ENCODE data around the gene CD302. TPM values are rescaled to one million over a fixed set of nuclear protein-coding genes. Genes with fewer than 3 reads are reported as not detected.

CD302 gene
- total and polyA plus RNA-seq, 10 of the 15 experiments (the other 5 are each of a cell fraction or from before 2014, with no cell fraction given), result 0.48 to 4.0 (median 2.1) TPM

DNA sequence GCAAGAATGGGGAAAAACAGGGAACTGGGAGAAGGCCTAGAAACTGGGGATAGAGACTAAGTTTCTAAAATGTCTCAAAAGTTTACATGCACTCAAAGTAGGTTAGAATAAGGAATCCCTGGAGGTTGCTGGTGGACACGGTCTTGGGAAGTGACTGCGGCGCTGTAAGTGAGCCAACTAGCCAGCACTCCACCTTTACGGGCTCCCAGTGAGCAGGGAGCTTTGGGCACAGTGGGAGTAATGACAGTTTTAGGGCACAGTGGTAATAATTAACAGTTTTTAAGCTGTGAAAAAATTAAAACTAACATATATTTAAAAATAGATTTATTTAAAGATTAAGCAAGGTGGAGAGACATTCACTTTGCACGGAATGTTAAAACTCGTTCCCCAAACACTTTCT lies 20.9 kb upstream of the CD302 start:
- in situ Hi-C loops (cut with MboI), result no loop called here
- 97% methylated on average over 6 of the region's 6 CpGs for WGBS (ENCODE audit: insufficient coverage, insufficient replicate concordance, low lambda C conversion rate, missing lambda C conversion rate)
- intact Hi-C loops (cut with micrococcal nuclease; ENCODE audit: unreplicated experiment), result no loop called here
- TF ChIP-seq NFYA (IDR thresholded peaks at IDR 0.05; ENCODE audit: borderline replicate concordance, low read depth, low read length), result no peak
- TF ChIP-seq ZNF24 (IDR thresholded peaks at IDR 0.05), result no peak
- TF ChIP-seq, protein P1, sequence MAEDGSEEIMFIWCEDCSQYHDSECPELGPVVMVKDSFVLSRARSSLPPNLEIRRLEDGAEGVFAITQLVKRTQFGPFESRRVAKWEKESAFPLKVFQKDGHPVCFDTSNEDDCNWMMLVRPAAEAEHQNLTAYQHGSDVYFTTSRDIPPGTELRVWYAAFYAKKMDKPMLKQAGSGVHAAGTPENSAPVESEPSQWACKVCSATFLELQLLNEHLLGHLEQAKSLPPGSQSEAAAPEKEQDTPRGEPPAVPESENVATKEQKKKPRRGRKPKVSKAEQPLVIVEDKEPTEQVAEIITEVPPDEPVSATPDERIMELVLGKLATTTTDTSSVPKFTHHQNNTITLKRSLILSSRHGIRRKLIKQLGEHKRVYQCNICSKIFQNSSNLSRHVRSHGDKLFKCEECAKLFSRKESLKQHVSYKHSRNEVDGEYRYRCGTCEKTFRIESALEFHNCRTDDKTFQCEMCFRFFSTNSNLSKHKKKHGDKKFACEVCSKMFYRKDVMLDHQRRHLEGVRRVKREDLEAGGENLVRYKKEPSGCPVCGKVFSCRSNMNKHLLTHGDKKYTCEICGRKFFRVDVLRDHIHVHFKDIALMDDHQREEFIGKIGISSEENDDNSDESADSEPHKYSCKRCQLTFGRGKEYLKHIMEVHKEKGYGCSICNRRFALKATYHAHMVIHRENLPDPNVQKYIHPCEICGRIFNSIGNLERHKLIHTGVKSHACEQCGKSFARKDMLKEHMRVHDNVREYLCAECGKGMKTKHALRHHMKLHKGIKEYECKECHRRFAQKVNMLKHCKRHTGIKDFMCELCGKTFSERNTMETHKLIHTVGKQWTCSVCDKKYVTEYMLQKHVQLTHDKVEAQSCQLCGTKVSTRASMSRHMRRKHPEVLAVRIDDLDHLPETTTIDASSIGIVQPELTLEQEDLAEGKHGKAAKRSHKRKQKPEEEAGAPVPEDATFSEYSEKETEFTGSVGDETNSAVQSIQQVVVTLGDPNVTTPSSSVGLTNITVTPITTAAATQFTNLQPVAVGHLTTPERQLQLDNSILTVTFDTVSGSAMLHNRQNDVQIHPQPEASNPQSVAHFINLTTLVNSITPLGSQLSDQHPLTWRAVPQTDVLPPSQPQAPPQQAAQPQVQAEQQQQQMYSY (CRISPR knock-in tag; IDR thresholded peaks at IDR 0.05), result no peak
- no peak for TF ChIP-seq HCFC1 (IDR thresholded peaks at IDR 0.05; ENCODE audit: low read length)
- no peak for TF ChIP-seq CHD4 (IDR thresholded peaks at IDR 0.05)
- TF ChIP-seq, protein P2, sequence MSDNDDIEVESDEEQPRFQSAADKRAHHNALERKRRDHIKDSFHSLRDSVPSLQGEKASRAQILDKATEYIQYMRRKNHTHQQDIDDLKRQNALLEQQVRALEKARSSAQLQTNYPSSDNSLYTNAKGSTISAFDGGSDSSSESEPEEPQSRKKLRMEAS (IDR thresholded peaks at IDR 0.05; ENCODE audit: low read depth, low read length), result no peak
- no peak for TF ChIP-seq GABPA (IDR thresholded peaks at IDR 0.05; ENCODE audit: low read depth)
- TF ChIP-seq, protein P3, sequence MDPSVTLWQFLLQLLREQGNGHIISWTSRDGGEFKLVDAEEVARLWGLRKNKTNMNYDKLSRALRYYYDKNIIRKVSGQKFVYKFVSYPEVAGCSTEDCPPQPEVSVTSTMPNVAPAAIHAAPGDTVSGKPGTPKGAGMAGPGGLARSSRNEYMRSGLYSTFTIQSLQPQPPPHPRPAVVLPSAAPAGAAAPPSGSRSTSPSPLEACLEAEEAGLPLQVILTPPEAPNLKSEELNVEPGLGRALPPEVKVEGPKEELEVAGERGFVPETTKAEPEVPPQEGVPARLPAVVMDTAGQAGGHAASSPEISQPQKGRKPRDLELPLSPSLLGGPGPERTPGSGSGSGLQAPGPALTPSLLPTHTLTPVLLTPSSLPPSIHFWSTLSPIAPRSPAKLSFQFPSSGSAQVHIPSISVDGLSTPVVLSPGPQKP (IDR thresholded peaks at IDR 0.05; ENCODE audit: low read depth, low read length), result no peak
- TF ChIP-seq STAT1 (conservative IDR thresholded peaks at IDR 0.05), result no peak
- TF ChIP-seq POLR2AphosphoS5 (IDR thresholded peaks at IDR 0.05; ENCODE audit: low read length), result no peak
- no peak for TF ChIP-seq TBL1XR1 (IDR thresholded peaks at IDR 0.05; ENCODE audit: low read depth, low read length)
- TF ChIP-seq KLF5 (IDR thresholded peaks at IDR 0.05; ENCODE audit: partially characterized antibody), result no peak
- no peak for TF ChIP-seq MEF2B (IDR thresholded peaks at IDR 0.05; ENCODE audit: partially characterized antibody, poor library complexity, severe bottlenecking)
- no peak for TF ChIP-seq FOS (IDR thresholded peaks at IDR 0.05; ENCODE audit: borderline replicate concordance, extremely low read depth, insufficient read length)
- TF ChIP-seq IKZF1 (conservative IDR thresholded peaks at IDR 0.05), result no peak
- TF ChIP-seq, protein P4, sequence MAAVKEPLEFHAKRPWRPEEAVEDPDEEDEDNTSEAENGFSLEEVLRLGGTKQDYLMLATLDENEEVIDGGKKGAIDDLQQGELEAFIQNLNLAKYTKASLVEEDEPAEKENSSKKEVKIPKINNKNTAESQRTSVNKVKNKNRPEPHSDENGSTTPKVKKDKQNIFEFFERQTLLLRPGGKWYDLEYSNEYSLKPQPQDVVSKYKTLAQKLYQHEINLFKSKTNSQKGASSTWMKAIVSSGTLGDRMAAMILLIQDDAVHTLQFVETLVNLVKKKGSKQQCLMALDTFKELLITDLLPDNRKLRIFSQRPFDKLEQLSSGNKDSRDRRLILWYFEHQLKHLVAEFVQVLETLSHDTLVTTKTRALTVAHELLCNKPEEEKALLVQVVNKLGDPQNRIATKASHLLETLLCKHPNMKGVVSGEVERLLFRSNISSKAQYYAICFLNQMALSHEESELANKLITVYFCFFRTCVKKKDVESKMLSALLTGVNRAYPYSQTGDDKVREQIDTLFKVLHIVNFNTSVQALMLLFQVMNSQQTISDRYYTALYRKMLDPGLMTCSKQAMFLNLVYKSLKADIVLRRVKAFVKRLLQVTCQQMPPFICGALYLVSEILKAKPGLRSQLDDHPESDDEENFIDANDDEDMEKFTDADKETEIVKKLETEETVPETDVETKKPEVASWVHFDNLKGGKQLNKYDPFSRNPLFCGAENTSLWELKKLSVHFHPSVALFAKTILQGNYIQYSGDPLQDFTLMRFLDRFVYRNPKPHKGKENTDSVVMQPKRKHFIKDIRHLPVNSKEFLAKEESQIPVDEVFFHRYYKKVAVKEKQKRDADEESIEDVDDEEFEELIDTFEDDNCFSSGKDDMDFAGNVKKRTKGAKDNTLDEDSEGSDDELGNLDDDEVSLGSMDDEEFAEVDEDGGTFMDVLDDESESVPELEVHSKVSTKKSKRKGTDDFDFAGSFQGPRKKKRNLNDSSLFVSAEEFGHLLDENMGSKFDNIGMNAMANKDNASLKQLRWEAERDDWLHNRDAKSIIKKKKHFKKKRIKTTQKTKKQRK (IDR thresholded peaks at IDR 0.05; ENCODE audit: low read depth, low read length), result no peak

More for the DNA sequence above, 20.9 kb upstream of the CD302 start:
- no TSS peak for BruUV-seq (replicated peaks)
- Histone ChIP-seq H3K4me3 (no peak overlapping the region), H3K9me3 (replicated peaks; ENCODE audit: control insufficient read depth, insufficient read depth, low read length) (no peaks in the 10 kb centered on the region), H3K27me3 (replicated peaks in 1 of 2; ENCODE audit: control insufficient read depth in 2 of 2, insufficient read depth in 2 of 2, low read length in 1 of 2) (no peaks in the 10 kb centered on the region), H3K27ac (ENCODE audit: control insufficient read depth, insufficient read depth) (no peak overlapping the region), H2AFZ (ENCODE audit: control insufficient read depth, low read depth, low read length) (no peak overlapping the region), H3K36me3 (ENCODE audit: control insufficient read depth in 2 of 2, insufficient read depth in 2 of 2, low read length in 1 of 2) (peaks cover 2 to 12% of the 10 kb centered on the region in 2 experiments; a peak in 3 of 4 replicates), H3K79me2 (ENCODE audit: control insufficient read depth, insufficient read depth, low read length) (no peaks in the 10 kb centered on the region), H3K4me2 (ENCODE audit: control insufficient read depth, insufficient read depth) (no peak overlapping the region), H3K9ac (ENCODE audit: control insufficient read depth, insufficient read depth, low read length) (no peak overlapping the region), H4K20me1 (ENCODE audit: control insufficient read depth, insufficient read depth) (no peaks in the 10 kb centered on the region), H3K4me1 (ENCODE audit: control insufficient read depth, insufficient read depth, low read length) (no peaks in the 10 kb centered on the region)
- DNase-seq (ENCODE audit: low read depth, low spot score) (no peak), FAIRE-seq (no peak), ATAC-seq (no peak)
- POLR2A ChIA-PET, result no interaction called here
- SMC1A ChIA-PET (ENCODE audit: uncharacterized antibody, unreplicated experiment), result no interaction called here
- RAD21 ChIA-PET (ENCODE audit: unreplicated experiment), result no interaction called here
- CTCF ChIA-PET, result no interaction called here
